GM19372 (cell line): ENCODE measurements around the gene SIL1.

Source experiments
- ATAC-seq: cut with Tn5 transposase; IDR thresholded peaks from one replicate; pipeline ENCODE4 v1.9.1; 2021; ENCODE audit warnings: mild to moderate bottlenecking, low read depth, moderate library complexity; ENCODE audit not compliant: unreplicated experiment

Gene SIL1

DNA sequence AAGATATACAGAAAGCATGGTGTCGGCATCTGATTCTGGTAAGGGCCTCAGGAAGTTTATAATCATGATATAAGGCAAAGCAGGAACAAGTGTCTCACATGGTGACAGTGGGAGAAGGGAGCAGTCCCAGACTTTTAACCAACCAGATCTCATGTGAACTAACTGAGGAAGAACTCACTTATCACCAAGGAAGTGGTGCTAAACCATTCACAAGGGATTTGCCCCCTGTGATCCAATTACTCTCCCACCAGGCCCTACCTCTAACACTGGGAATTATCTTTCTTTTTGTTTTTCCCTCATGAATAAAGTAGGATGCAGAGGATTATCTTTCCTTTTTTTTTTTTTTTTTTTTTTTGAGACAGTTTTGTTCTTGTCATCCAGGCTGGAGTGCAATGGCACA is 199.6 kb downstream of the SIL1 start:
- ATAC-seq = no peak

DNA sequence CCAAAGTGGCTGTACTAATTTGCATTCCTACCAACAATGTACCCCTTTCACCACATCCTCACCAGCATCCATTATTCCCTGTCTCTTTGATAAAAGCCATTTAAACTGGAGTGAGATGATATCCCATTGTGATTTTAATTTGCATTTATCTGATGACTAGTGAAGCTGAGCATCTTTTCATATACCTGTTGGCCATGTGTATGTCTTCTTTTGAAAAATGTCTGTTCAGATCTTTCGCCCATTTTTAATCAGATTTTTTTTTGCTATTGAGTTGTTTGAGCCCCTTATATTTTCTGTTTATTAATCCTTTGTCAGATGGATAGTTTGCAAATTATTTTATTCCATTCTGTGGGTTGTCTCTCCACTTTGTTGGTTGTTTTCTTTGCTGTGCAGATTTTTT is 202.0 kb downstream of the SIL1 start:
- no peak for ATAC-seq

- no peak for ATAC-seq
Measured at GRCh38 chr5:138990986-138991590, 207.1 kb downstream of the SIL1 start.

GRCh38 chr5:138989720-138990119 is 208.4 kb downstream of the SIL1 start:
- no peak for ATAC-seq

DNA sequence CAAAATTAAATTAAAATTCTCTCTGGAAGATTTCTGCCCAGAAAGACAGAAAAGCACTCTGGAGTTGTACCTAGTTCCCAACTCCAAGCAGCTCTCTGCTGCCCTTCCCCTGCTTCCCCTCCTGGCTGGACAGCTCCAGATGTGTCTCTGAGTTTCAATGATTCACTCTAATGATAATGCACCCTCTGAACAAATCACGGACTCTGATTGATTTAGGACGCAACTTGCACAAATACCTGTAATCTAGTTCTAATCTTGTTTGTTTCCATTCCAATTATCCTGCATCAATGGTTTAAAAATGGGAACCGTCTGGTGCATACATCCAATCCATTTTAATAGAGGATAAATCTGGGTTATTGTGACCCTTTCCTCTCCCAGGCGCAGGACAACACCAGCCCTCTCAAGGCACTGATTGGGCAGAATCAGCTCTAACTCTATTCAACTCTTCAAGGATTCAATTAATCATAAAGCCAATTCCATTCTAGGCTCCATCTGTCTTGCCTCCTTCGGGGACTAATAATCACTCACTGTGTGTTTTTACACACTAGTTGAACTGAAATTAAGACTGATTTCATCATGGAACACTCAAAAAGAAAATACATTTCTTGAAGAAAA is 211.9 kb downstream of the SIL1 start:
- ATAC-seq = no peak

- no peak for ATAC-seq
Measured at GRCh38 chr5:138985683-138986082, 212.5 kb downstream of the SIL1 start.

DNA sequence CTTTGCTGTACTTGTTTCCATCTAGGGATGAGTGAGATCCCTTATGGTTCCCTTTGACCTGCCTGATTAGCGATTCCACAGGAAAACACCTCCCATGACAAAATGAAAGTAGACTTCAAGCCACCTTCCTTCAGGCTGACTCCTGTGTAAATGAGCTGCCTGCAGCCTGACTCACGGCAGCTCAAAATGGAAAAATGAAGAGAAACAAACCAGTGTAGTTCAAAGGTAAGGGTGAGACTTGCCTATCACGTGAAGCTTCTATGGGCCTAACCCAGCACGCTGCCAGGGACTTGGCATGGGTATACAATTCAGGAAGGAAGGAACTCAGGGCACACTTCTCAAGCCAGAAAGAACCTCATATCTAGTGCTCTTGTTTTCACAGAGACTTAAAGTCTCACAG is 212.9 kb downstream of the SIL1 start:
- ATAC-seq = no peak

- ATAC-seq = no peak
Measured at GRCh38 chr5:138983984-138984383, 214.2 kb downstream of the SIL1 start.

- ATAC-seq = no peak
Measured at GRCh38 chr5:138981586-138981985, 216.6 kb downstream of the SIL1 start.

DNA sequence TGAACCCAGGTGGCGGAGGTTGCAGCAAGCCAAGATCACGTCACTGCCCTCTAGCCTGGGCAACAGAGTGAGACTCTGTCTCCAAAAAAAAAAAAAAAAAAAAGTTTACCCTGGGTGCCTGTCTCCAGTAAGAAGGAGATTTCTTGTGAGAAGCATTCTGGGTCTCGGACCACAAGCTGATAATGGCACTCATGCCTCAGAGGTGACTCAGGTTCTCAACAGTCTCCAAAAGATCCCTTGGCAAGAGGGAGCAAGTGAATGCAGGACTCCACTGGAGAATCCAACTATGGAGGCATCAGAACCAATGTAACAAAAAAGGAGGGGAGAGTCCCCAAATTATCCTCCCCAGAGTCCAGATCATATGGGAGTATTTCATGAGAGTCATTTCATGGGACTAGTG is 217.0 kb downstream of the SIL1 start:
- no peak for ATAC-seq

DNA sequence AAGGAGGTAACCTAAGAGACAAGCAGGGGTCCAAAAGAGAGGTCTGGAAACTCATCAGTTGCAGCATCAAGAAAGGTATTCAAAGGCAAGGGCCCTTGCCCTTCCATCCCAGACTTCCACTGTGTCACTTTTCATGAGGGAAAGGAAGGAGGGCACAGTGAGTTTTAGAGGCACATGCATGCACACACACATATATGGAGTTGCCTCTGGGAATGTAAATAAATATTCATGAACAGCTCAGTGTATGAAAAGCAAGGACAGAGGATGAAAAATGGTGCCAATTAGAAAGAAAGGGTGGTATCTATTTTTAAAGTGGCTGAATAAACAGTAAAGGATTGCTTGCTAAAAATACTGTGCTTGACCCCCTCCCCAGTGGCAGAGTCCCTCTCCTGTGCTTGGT is 217.7 kb downstream of the SIL1 start:
- ATAC-seq = no peak

DNA sequence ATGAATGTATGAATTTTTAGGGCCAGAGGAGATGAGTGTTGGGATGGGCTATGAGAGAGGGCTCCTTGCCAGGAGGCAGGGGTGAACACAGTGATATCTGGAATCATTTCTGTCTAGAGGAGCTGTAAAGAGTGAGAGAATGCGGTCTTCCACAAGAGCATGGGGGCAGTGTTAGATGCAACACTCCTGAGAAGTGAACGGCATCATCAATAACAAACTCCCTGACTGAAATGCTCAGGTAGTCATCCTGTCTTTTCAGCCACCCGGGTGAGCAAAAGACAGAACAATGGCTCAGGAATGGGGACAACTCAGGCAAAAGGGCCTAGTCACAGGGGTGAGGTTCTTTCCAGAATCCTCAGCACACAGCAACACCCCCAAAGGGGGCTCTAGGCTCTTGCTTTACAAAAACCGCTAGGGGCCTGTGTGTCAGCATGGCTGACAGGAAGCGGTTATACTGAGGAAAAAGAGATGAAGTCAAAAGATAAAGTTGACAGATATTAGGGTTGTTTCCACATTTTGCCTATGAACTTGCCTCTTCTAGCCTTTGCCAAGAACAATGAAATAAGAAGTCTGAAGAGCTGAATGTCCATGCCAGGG is 218.4 kb downstream of the SIL1 start:
- no peak for ATAC-seq

DNA sequence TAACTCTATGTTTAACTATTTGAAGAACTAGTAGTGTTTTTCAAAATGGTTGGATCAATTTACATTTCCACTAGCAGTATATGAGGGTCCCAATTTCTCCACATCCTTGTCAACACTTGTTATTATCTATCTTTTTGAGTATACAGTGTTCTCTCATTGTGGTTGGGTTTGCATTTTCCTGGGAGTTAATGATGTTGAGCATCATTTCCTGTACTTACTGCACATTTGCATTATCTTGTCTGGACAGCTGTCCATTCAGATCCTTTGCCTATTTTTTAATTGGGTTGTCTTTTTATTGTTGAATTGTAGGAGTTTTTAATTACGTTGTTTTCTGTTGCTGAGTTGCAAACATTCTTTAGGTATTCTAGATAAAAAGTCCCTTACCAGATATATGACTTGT is 219.6 kb downstream of the SIL1 start:
- no peak for ATAC-seq

DNA sequence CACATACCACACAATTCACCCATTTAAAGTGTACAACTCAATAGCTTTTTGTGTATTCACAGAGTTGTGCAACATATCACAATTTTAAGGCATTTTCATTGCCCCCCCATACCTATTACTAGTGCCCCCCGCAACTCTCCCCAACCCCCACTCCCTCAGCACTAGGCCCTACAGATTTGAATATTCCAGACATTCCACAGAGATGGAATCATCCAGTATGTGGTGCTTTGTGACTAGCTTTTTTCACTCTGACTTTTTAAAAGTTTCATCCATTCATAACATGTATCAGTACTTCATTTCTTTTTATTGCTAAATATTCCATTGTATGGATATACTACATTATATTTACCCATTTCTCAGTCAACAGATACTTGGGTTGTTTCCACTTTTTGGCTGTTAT is 220.1 kb downstream of the SIL1 start:
- ATAC-seq = no peak

DNA sequence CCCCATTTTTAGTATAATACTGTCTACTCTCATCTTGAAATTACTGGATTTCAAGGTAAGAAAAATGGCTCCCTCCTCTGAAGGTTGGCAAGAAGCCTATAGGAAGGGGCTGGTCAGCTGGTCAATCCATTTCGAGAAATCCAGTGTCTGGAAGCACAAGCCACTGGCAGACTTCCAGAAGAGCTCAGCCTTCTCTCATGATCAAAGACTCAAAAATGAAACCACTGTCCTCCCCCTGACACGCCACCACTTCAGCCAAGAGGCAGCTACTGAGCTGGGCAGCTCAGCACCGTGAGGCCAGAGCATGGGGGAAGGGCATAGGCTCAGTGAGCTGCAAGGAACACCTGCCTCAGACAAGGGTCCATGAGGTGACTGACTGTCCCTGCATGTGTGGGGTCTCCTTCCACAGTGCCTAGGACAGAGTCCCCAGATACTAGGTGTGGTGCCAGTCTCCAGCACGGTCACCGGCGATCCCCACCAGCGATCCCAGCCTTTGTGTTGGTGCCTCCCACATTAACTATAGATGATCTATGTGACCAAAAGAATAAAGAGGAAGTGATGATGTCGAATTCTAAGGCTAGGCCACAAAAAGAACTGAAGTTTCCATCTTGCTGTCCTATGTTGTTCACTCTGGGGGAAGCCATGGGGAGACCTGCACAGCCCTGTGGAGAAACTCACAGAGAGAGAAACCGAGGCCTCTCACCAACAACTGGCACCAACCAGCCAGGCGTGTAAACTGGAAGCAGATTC is 222.9 kb downstream of the SIL1 start:
- ATAC-seq = no peak

GRCh38 chr5:138974227-138975063 is 223.7 kb downstream of the SIL1 start:
- no peak for ATAC-seq

GRCh38 chr5:138972836-138973235 is 225.3 kb downstream of the SIL1 start:
- ATAC-seq = no peak

- ATAC-seq = no peak
Measured at GRCh38 chr5:138972230-138972629, 225.9 kb downstream of the SIL1 start.

DNA sequence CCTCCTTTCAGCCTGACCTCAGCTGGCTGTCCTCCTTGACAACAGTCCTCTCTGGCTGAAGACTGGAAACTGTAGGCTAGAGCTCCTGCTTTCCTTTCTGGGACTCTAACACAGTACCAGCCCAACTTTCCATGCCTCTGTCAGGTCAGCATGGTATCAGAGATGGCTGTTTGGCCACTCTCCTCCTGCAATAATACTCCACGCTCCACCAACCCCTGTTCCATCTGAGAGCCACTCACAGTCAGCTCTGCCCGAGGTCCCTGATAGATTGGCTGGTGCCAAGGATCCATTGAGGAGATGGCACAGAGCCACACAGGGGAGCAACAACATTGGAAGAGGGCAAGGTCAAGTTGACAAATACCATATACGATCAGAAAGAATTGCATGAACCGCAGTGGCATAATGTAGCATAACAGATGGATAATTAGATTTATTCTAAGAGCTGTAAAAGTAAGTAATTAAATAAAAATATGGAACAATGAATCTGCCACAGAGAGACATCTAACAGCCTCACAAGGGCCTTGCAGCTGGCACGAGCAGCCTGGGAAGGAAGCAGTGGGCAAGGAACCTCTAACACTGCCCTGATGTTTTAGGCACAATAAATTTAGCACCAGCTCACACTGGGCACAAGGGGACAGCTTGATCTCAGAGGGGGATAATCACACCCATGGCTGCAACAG is 228.7 kb downstream of the SIL1 start:
- ATAC-seq = no peak

DNA sequence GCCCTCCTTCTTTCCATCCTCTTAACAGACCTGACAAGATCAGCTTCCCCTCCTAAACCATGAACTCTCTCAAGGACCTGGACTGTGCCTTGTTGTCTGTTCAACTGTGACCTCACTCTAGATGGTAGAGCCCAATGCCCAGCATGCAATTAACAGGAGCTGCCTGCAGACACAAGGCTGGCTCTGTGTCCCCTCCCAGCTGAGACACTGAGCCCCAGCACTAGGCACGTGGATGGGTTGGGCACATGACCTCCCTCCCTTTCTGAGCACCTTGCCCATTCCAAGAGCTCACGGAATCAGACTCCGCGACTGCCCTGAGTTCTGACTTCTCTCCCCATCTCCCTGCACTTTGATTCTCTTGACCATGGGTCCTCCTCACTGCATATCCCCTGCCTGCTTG is 229.6 kb downstream of the SIL1 start:
- no peak for ATAC-seq
